ENCODE measurements around the gene RPS8.

- TF ChIP-seq POLR2A (IDR thresholded peaks at IDR 0.05), result peak in 2 of 4 donors; percentile 16 to 18
- TF ChIP-seq CTCF (IDR thresholded peaks at IDR 0.05), result peak in 1 of 7 experiments; percentile 18
- no peak for TF ChIP-seq EP300 (IDR thresholded peaks at IDR 0.05)
Measured at GRCh38 chr1:44739307-44740178, 35.8 kb upstream of the RPS8 start, which contains the start of gene KIF2C.
